Measurements from ENCODE around the gene GLT1D1. TPM values are rescaled to one million over a fixed set of nuclear protein-coding genes. Genes with fewer than 3 reads are reported as not detected.

GLT1D1 gene
- polyA plus RNA-seq (2012; ENCODE audit: insufficient read length, low read depth) = not detected

DNA sequence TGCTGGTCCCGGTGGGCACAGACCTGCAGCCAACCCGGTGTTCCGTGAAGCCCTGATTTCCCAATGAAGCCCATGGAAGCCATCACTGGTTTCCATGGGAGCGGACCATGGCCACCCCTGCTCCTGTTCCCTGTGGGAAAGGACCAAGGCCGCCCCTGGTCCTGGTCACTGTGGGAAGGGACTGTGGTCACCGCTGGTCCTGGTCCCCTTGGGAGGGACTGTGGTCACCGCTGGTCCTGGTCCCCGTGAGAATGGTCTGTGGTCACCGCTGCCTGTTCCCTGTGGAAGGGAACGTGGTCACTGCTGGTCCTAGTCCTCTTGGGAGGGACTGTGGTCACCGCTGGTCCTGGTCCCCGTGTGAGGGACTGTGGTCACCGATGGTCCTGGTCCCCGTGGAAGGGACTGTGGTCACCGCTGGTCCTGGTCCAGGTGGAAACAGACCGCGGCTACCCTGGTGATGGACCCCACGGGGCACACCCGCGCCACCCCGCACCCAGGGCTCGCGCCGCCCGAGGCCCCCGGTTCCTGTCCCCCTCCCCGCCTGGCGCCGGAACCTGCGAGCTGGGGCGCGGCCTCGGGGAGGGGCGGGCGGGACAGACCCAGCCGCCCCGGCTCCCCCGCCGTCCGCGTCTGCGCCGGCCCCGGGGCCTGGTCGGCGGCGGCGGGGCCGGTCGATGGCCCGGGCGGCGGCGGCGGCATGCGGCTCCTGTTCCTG lies at the start of gene GLT1D1:
GLT1D1 (plus strand) TSS at position 594 of the 715 bp plus-strand sequence; CDS start at position 698, 104 bp downstream.
- TF ChIP-seq FOXP2 (optimal IDR thresholded peaks at IDR 0.05; ENCODE audit: borderline replicate concordance, extremely low read depth, extremely low read length, insufficient read depth) (no peak), POLR2AphosphoS5 (IDR thresholded peaks at IDR 0.05; ENCODE audit: low read depth, low read length) (no peak), TAF1 (IDR thresholded peaks at IDR 0.05; ENCODE audit: borderline replicate concordance, insufficient read depth, low read length) (no peak), SIN3A (IDR thresholded peaks at IDR 0.05; ENCODE audit: borderline replicate concordance, insufficient read depth, low read length) (no peak)
- TF ChIP-seq, protein P1, sequence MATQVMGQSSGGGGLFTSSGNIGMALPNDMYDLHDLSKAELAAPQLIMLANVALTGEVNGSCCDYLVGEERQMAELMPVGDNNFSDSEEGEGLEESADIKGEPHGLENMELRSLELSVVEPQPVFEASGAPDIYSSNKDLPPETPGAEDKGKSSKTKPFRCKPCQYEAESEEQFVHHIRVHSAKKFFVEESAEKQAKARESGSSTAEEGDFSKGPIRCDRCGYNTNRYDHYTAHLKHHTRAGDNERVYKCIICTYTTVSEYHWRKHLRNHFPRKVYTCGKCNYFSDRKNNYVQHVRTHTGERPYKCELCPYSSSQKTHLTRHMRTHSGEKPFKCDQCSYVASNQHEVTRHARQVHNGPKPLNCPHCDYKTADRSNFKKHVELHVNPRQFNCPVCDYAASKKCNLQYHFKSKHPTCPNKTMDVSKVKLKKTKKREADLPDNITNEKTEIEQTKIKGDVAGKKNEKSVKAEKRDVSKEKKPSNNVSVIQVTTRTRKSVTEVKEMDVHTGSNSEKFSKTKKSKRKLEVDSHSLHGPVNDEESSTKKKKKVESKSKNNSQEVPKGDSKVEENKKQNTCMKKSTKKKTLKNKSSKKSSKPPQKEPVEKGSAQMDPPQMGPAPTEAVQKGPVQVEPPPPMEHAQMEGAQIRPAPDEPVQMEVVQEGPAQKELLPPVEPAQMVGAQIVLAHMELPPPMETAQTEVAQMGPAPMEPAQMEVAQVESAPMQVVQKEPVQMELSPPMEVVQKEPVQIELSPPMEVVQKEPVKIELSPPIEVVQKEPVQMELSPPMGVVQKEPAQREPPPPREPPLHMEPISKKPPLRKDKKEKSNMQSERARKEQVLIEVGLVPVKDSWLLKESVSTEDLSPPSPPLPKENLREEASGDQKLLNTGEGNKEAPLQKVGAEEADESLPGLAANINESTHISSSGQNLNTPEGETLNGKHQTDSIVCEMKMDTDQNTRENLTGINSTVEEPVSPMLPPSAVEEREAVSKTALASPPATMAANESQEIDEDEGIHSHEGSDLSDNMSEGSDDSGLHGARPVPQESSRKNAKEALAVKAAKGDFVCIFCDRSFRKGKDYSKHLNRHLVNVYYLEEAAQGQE (IDR thresholded peaks at IDR 0.05; ENCODE audit: insufficient read depth in 1 of 2, low read depth in 2 of 2, low read length in 2 of 2) = no peak

DNA sequence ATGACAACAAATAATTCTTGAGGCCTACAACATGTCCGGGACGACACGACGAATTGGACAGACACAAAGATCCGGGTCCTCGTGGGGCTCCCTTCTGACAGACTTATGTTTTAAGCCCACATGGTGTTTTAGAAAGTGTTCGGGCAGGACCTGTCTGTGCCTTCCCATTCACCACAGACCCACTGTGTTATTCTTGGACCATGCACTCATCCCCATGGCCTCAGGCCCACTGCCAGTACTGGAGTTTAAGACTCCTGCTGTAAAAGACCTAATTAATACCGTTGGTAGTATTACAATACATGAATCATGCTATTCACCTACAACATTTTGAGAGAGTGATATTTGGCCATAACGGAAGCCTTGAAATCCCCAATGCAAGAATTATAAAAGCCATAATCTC lies 49.5 kb upstream of the GLT1D1 start:
- TF ChIP-seq, protein P1 (IDR thresholded peaks at IDR 0.05; ENCODE audit: insufficient read depth in 1 of 2, low read depth in 2 of 2, low read length in 2 of 2) = no peak
- TF ChIP-seq TAF1 (IDR thresholded peaks at IDR 0.05; ENCODE audit: borderline replicate concordance, insufficient read depth, low read length) (no peak), SIN3A (IDR thresholded peaks at IDR 0.05; ENCODE audit: borderline replicate concordance, insufficient read depth, low read length) (no peak), POLR2AphosphoS5 (IDR thresholded peaks at IDR 0.05; ENCODE audit: low read depth, low read length) (no peak), FOXP2 (optimal IDR thresholded peaks at IDR 0.05; ENCODE audit: borderline replicate concordance, extremely low read depth, extremely low read length, insufficient read depth) (no peak)

DNA sequence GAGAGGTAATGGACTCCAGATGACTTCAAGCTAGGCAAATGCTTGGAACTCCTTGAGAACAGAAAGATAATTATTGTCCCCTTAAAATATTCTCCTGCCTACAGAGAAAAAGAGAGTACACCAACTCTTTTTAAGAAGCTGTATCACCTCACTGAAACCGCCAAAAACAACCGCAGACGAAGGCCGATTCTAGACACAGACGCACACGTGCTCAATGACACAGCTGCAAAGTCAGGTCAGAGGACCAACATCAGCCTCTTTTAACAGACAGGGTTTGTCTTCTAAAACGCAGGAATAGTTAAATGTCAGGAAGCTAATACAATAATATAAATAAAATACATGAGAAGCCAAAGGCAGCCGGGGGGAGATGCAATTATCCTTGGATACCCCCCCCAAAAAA lies 48.5 kb upstream of the GLT1D1 start:
- no peak for TF ChIP-seq POLR2AphosphoS5 (IDR thresholded peaks at IDR 0.05; ENCODE audit: low read depth, low read length)
- TF ChIP-seq, protein P1 (IDR thresholded peaks at IDR 0.05; ENCODE audit: insufficient read depth in 1 of 2, low read depth in 2 of 2, low read length in 2 of 2) = no peak
- TF ChIP-seq SIN3A (IDR thresholded peaks at IDR 0.05; ENCODE audit: borderline replicate concordance, insufficient read depth, low read length) = no peak
- no peak for TF ChIP-seq FOXP2 (optimal IDR thresholded peaks at IDR 0.05; ENCODE audit: borderline replicate concordance, extremely low read depth, extremely low read length, insufficient read depth)
- no peak for TF ChIP-seq TAF1 (IDR thresholded peaks at IDR 0.05; ENCODE audit: borderline replicate concordance, insufficient read depth, low read length)

DNA sequence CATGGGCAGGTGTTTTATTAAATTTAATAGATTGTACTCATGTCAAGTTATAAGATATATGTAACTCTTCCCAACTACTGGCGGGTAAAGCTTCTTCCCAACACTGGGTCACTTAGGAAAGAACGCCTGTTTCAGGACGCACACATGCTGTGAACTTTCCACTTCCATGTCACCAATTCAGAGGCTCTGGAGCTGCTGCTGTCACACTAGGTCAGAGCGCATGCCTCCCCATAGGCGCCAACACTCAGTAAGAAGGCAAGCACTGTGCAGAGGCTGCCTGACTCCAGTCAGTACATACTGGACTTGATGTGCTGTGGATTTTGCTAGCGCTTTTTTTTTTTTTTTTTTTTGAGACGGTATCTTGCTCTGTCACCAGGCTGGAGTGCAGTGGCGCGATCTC lies 46.7 kb upstream of the GLT1D1 start:
- TF ChIP-seq TAF1 (IDR thresholded peaks at IDR 0.05; ENCODE audit: borderline replicate concordance, insufficient read depth, low read length) (no peak), POLR2AphosphoS5 (IDR thresholded peaks at IDR 0.05; ENCODE audit: low read depth, low read length) (no peak), SIN3A (IDR thresholded peaks at IDR 0.05; ENCODE audit: borderline replicate concordance, insufficient read depth, low read length) (no peak), FOXP2 (optimal IDR thresholded peaks at IDR 0.05; ENCODE audit: borderline replicate concordance, extremely low read depth, extremely low read length, insufficient read depth) (no peak)
- TF ChIP-seq, protein P1 (IDR thresholded peaks at IDR 0.05; ENCODE audit: insufficient read depth in 1 of 2, low read depth in 2 of 2, low read length in 2 of 2) = no peak

Data from PFSK-1 (cell line).